Uterus (tissue), 2 donors: ENCODE results near the gene SFXN1.

ENCODE experiments used
- POLR2A ChIP-seq, 2 donors: fragments of 450-650 bp; IDR thresholded peaks; one replicate each; pipeline ENCODE4 v1.6.1; 2016; ENCODE audit warnings: antibody characterized with exemption in 2 of 2, mild to moderate bottlenecking in 1 of 2, moderate library complexity in 1 of 2
- TF ChIP-seq, protein P1 (sequence below), 4 experiments: fragments of 200-600 bp in 2 of 4; fragments of 450-650 bp in 2 of 4; sonication (generic) in 2 of 4; IDR thresholded peaks; one replicate each; pipeline ENCODE4 v1.5.1; 2016 to 2019; ENCODE audit warnings: antibody characterized with exemption in 4 of 4, mild to moderate bottlenecking in 2 of 4, moderate library complexity in 1 of 4

DNA sequence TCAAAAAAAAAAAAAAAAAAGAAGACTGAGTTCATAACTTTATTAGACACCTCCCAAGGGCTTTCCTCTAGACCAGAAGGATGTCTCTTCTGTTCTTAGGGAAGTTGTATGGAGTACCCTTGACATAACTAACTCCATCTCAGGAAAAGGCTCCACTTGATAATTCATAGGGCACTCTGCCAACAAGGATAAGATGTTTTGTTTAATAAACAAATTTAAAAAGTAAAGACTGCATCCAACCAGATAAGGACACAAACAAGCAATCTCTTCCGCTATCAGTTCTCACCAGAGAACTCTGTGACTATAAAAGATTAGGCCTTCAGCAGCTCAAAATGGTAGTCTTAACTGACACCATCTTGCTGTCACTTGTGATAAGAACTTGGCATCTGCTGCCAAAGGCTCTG is 65.8 kb downstream of the SFXN1 start:
- TF ChIP-seq POLR2A (IDR thresholded peaks at IDR 0.05), result no peak
- TF ChIP-seq, protein P1, sequence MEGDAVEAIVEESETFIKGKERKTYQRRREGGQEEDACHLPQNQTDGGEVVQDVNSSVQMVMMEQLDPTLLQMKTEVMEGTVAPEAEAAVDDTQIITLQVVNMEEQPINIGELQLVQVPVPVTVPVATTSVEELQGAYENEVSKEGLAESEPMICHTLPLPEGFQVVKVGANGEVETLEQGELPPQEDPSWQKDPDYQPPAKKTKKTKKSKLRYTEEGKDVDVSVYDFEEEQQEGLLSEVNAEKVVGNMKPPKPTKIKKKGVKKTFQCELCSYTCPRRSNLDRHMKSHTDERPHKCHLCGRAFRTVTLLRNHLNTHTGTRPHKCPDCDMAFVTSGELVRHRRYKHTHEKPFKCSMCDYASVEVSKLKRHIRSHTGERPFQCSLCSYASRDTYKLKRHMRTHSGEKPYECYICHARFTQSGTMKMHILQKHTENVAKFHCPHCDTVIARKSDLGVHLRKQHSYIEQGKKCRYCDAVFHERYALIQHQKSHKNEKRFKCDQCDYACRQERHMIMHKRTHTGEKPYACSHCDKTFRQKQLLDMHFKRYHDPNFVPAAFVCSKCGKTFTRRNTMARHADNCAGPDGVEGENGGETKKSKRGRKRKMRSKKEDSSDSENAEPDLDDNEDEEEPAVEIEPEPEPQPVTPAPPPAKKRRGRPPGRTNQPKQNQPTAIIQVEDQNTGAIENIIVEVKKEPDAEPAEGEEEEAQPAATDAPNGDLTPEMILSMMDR (IDR thresholded peaks at IDR 0.05), result no peak
